Measurements from ENCODE around the gene MMD.
"Not testable (repeated sequence)": the region's sequence is repeated elsewhere in the genome, so short reads cannot be mapped to it uniquely, and the experiment has no call there.

Gene MMD

GRCh38 chr17:55454906-55455474 is 33.4 kb upstream of the MMD start:
- no peak for DNase-seq (ENCODE audit: insufficient read length, low spot score)
- no peak for FAIRE-seq
- TF ChIP-seq POLR2AphosphoS5 (IDR thresholded peaks at IDR 0.05; ENCODE audit: low read depth, low read length) (no peak), TAF1 (IDR thresholded peaks at IDR 0.05; ENCODE audit: low read depth, low read length) (no peak), SPI1 (IDR thresholded peaks at IDR 0.05; ENCODE audit: low read depth, low read length) (no peak), POU2F2 (IDR thresholded peaks at IDR 0.05; ENCODE audit: low read depth, low read length) (no peak), POLR2A (IDR thresholded peaks at IDR 0.05; ENCODE audit: low read depth, low read length) (no peak), PAX5 (IDR thresholded peaks at IDR 0.05; ENCODE audit: insufficient read depth, low read length, severe bottlenecking) (no peak)

DNA sequence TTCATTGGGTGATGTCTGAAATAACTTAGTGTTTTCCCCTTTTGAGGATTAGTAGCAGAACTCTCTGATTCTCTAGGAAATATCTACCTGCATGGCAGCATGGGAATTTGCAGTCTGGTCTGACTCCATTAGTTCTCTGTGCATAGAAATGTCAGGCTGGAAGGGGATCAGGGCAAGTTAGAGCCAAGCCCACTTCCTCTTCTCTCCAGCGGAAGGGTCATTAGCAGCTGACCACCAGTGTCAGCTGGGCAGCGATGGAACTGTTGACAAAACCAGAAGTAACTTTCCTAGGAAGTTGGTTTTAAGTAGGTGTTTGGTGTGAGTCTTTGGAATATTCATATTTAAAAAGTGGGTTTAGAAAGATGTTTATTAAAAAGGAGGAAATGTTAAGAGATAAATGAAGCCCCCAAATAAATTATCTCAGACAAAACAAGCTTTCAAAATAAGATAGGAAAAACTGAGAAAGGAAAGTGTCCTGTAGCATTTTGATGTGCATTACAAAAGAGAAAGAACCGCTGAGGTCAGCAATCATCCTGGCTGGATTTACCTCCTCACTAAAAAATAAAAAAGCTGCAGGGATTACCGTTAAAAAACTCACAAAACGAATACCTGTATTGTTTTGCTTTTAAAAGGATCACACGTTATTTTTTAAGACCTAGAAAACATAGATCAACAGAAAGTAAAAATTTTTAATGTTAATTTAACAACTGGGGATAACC is 32.4 kb upstream of the MMD start:
- 0 out of 2 replicates have a peak, but pooled peaks have one; percentile 43 for TF ChIP-seq SPI1 (IDR thresholded peaks at IDR 0.05; ENCODE audit: low read depth, low read length)
- TF ChIP-seq TAF1 (IDR thresholded peaks at IDR 0.05; ENCODE audit: low read depth, low read length) = no peak
- FAIRE-seq (no peak), DNase-seq (ENCODE audit: insufficient read length, low spot score) (no peak)

DNA sequence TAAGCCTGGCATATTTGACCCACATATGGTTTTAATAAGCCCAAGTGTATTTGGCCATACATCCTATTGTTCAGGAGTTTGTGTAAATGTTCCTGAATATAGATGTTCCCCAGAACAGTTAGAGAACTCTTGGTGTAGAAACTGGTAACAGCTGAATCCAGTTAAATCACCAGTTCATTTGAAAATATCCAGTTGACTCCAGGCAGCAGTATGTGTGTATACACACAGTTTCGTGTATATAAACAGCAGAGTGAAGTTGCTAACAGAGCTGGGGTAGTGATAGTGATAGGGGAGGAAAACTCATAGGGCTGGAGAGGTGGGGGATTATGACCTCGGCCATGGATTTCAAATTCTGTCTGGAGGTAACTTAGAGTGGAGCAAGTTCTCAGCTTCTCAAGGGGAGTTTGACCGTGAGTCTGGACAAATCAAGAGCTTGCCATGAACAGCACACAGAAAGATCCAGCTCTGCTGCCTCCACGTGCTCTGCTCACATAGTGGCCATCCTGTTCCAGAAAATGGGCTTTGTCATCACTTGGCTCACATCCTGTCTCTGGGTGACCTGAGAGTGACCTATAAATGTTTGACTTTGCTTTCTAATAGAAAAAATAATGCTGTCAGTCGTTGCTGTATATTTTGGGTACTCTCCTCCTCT is 30.6 kb upstream of the MMD start:
- no peak for TF ChIP-seq TAF1 (IDR thresholded peaks at IDR 0.05; ENCODE audit: low read depth, low read length)
- TF ChIP-seq POU2F2 (IDR thresholded peaks at IDR 0.05; ENCODE audit: low read depth, low read length) = no peak
- no peak for TF ChIP-seq POLR2AphosphoS5 (IDR thresholded peaks at IDR 0.05; ENCODE audit: low read depth, low read length)
- TF ChIP-seq SPI1 (IDR thresholded peaks at IDR 0.05; ENCODE audit: low read depth, low read length) = no peak
- no peak for TF ChIP-seq POLR2A (IDR thresholded peaks at IDR 0.05; ENCODE audit: low read depth, low read length)
- no peak for TF ChIP-seq PAX5 (IDR thresholded peaks at IDR 0.05; ENCODE audit: insufficient read depth, low read length, severe bottlenecking)
- FAIRE-seq = no peak
- no peak for DNase-seq (ENCODE audit: insufficient read length, low spot score)

DNA sequence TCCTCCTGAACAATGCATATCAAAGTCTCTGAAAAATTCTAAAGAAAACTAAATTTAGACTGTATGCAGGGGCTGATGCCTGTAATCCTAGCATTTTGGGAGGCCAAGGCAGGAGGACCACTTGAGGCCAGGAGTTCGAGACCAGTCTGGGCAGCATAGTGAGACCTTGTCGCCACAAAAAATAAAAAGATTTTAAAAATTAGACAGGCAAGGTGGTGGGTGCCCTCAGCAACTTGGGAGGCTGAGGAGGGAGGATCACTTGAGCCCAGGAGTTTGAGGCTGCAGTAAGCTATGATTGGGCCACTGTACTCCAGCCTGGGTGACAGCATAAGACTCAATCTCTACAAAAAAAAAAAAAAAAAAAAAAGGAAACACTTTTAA is 30.1 kb upstream of the MMD start:
- FAIRE-seq (no peak), DNase-seq (ENCODE audit: insufficient read length, low spot score) (no peak)
- no peak for TF ChIP-seq POLR2A (IDR thresholded peaks at IDR 0.05; ENCODE audit: low read depth, low read length)
- no peak for TF ChIP-seq PAX5 (IDR thresholded peaks at IDR 0.05; ENCODE audit: insufficient read depth, low read length, severe bottlenecking)
- TF ChIP-seq TAF1 (IDR thresholded peaks at IDR 0.05; ENCODE audit: low read depth, low read length) = no peak
- no peak for TF ChIP-seq SPI1 (IDR thresholded peaks at IDR 0.05; ENCODE audit: low read depth, low read length)
- TF ChIP-seq POU2F2 (IDR thresholded peaks at IDR 0.05; ENCODE audit: low read depth, low read length) = no peak
- TF ChIP-seq POLR2AphosphoS5 (IDR thresholded peaks at IDR 0.05; ENCODE audit: low read depth, low read length) = no peak

GRCh38 chr17:55451203-55451641 is 29.6 kb upstream of the MMD start:
- no peak for DNase-seq (ENCODE audit: insufficient read length, low spot score)
- TF ChIP-seq PAX5 (IDR thresholded peaks at IDR 0.05; ENCODE audit: insufficient read depth, low read length, severe bottlenecking) (no peak), POLR2AphosphoS5 (IDR thresholded peaks at IDR 0.05; ENCODE audit: low read depth, low read length) (no peak), POU2F2 (IDR thresholded peaks at IDR 0.05; ENCODE audit: low read depth, low read length) (no peak), TAF1 (IDR thresholded peaks at IDR 0.05; ENCODE audit: low read depth, low read length) (no peak)
- FAIRE-seq = no peak

GRCh38 chr17:55450232-55450825 is 28.7 kb upstream of the MMD start:
- TF ChIP-seq SPI1 (IDR thresholded peaks at IDR 0.05; ENCODE audit: low read depth, low read length) = no peak
- DNase-seq (ENCODE audit: insufficient read length, low spot score) (no peak), FAIRE-seq (no peak)

DNA sequence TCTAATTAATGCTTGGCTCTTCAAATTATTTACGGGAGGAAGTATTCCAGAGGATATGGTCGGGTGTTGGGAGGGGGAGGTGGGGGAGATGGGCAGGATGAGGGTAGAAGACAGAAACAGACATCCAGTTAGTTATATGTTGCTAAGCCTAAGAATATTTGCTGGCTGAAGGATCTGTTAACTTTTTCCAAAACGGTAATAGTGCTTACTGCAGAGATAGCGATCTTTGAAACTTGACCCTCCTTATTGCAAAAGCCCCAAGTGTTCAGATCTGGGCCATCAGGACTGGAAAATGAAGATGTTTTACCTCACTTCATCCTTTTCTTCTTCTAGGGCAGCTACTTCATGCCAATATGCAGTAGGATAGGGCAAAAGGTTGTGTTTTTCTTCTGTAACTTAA is 27.0 kb upstream of the MMD start:
- no peak for TF ChIP-seq POU2F2 (IDR thresholded peaks at IDR 0.05; ENCODE audit: low read depth, low read length)
- no peak for FAIRE-seq
- no peak for DNase-seq (ENCODE audit: insufficient read length, low spot score)

GRCh38 chr17:55446581-55447205 is 25.1 kb upstream of the MMD start:
- FAIRE-seq = no peak

DNA sequence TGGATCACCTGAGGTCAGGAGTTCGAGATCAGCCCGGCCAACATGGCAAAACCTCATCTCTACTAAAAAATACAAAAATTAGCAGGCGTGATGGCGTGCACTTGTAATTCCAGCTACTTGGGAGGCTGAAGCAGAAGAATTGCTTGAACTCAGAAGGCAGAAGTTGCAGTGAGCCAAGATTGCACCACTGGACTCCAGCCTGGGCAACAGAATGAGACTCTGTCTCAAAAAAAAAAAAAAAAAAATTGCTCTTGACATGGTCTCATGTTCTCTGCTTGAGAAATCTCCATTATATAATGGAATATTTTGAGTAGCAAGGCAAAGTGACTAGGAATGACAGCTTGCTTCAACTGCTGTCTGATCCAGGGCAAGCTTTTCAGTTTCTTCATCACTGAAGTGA is 24.4 kb upstream of the MMD start:
- not testable (repeated sequence) for DNase-seq (ENCODE audit: insufficient read length, low spot score); FAIRE-seq

More at GRCh38 chr17:55446581-55447205, 25.1 kb upstream of the MMD start:
- TF ChIP-seq TAF1 (IDR thresholded peaks at IDR 0.05; ENCODE audit: low read depth, low read length) = no peak
- no peak for TF ChIP-seq POU2F2 (IDR thresholded peaks at IDR 0.05; ENCODE audit: low read depth, low read length)
- DNase-seq (ENCODE audit: insufficient read length, low spot score) = no peak
